Measurements from ENCODE around the gene RFX4. TPM values are rescaled to one million over a fixed set of nuclear protein-coding genes. Genes with fewer than 3 reads are reported as not detected.

RFX4 gene
- polyA plus RNA-seq (2013, experiment 1 of 2), result not detected
- polyA plus RNA-seq (2013, experiment 2 of 2), result not detected

- no peaks in the 10 kb centered on the region for H3K79me1 ChIP-seq (replicated peaks; ENCODE audit: low read length, poor library complexity, severe bottlenecking)
Measured at GRCh38 chr12:106582641-106583230, at the start of gene RFX4. RFX4 (plus strand) TSS chr12:106583004; CDS start chr12:106583321, 317 bp downstream.

DNA sequence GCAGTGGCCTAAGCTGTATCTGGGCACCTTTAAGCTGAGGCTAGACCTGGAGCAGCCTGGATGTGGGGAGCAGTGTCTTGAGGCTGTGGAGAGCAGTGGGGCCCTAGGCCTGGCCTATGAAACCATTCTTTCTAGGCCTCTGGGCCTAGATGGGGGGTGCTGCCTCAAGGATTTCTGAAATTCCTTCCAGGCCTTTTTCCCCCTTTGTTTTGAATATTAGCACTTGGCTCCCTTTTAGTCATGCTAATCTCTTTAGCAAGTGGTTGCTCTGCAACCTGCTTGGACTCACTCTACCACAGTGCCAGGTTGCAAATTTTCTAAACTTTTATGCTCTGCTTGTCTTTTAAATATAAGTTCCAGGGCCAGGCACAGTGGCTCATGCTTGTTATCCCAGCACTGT is 41.6 kb upstream of the RFX4 start:
- Histone ChIP-seq H4K91ac (ENCODE audit: low read length) (no peak overlapping the region), H3K18ac (ENCODE audit: low read depth in 1 of 2, low read length in 2 of 2) (no peak overlapping the region), H2BK5ac (ENCODE audit: low read depth, low read length, poor library complexity, severe bottlenecking) (no peak overlapping the region), H3K23ac (ENCODE audit: low read length in 2 of 2) (no peak overlapping the region), H2AFZ (ENCODE audit: low read depth, low read length) (no peak overlapping the region), H2AK5ac (ENCODE audit: low read length, severe bottlenecking) (no peak overlapping the region), H3K9me3 (ENCODE audit: control insufficient read depth, low read length) (peaks cover 3% of the 10 kb centered on the region), H3K36me3 (ENCODE audit: control insufficient read depth in 1 of 2, insufficient read depth in 2 of 2, low read depth in 1 of 2, low read length in 2 of 2) (no peaks in the 10 kb centered on the region), H3K4me3 (ENCODE audit: insufficient read depth in 1 of 2, low read depth in 1 of 2, low read length in 2 of 2) (no peak overlapping the region), H3K27ac (ENCODE audit: low read length, poor library complexity, severe bottlenecking) (no peak overlapping the region), H3K9ac (ENCODE audit: low read length) (no peak overlapping the region), H3K27me3 (ENCODE audit: control insufficient read depth in 1 of 2, insufficient read depth in 1 of 2, low read length in 2 of 2) (no peaks in the 10 kb centered on the region), H3K4me2 (ENCODE audit: low read length, poor library complexity, severe bottlenecking) (no peak overlapping the region), H3K4ac (ENCODE audit: low read depth in 1 of 2, low read length in 2 of 2) (no peak overlapping the region), H2BK15ac (ENCODE audit: low read depth, poor library complexity, severe bottlenecking) (no peak overlapping the region), H3K79me1 (replicated peaks; ENCODE audit: low read length, poor library complexity, severe bottlenecking) (no peaks in the 10 kb centered on the region), H3K14ac (ENCODE audit: low read length in 2 of 2) (no peak overlapping the region), H4K8ac (ENCODE audit: low read length) (no peak overlapping the region), H2BK12ac (ENCODE audit: low read length in 2 of 2) (no peak overlapping the region), H2BK120ac (ENCODE audit: low read depth, low read length) (no peak overlapping the region), H3K4me1 (ENCODE audit: control insufficient read depth, insufficient read depth, low read depth, low read length) (no peaks in the 10 kb centered on the region)
- DNase-seq, result no peak

More at GRCh38 chr12:106582641-106583230, at the start of gene RFX4:
- H3K9me3 ChIP-seq (ENCODE audit: control insufficient read depth, low read length), result peaks cover 3% of the 10 kb centered on the region
- H3K4me2 ChIP-seq (ENCODE audit: low read length, poor library complexity, severe bottlenecking), result peak within 1 kb of the TSS; percentile 73
- H3K27ac ChIP-seq (ENCODE audit: low read length, poor library complexity, severe bottlenecking), result no peak within 1 kb of the TSS
- no peak within 1 kb of the TSS for H2BK5ac ChIP-seq (ENCODE audit: low read depth, low read length, poor library complexity, severe bottlenecking)
- H3K9ac ChIP-seq (ENCODE audit: low read length), result no peak within 1 kb of the TSS
- no peak within 1 kb of the TSS for H2AK5ac ChIP-seq (ENCODE audit: low read length, severe bottlenecking)
- H3K4me3 ChIP-seq (ENCODE audit: insufficient read depth in 1 of 2, low read depth in 1 of 2, low read length in 2 of 2), result peak within 1 kb of the TSS in 1 of 2 experiments; percentile 72
- H2BK15ac ChIP-seq (ENCODE audit: low read depth, poor library complexity, severe bottlenecking), result no peak within 1 kb of the TSS
- no peak within 1 kb of the TSS for H3K4ac ChIP-seq (ENCODE audit: low read depth in 1 of 2, low read length in 2 of 2)
- no peak within 1 kb of the TSS for H4K8ac ChIP-seq (ENCODE audit: low read length)
- 2% methylated on average over 28 of the region's 29 CpGs for WGBS
- H2BK12ac ChIP-seq (ENCODE audit: low read length in 2 of 2), result no peak within 1 kb of the TSS
- no peak within 1 kb of the TSS for H4K91ac ChIP-seq (ENCODE audit: low read length)
- H3K4me1 ChIP-seq (ENCODE audit: control insufficient read depth, insufficient read depth, low read depth, low read length), result peaks cover 45% of the 10 kb centered on the region
- DNase-seq, result peak; percentile 5
- H3K27me3 ChIP-seq (ENCODE audit: control insufficient read depth in 1 of 2, insufficient read depth in 1 of 2, low read length in 2 of 2), result peaks cover 89 to 97% of the 10 kb centered on the region in 2 experiments
- peaks cover 0 to 5% of the 10 kb centered on the region in 2 experiments for H3K36me3 ChIP-seq (ENCODE audit: control insufficient read depth in 1 of 2, insufficient read depth in 2 of 2, low read depth in 1 of 2, low read length in 2 of 2)
- no peak within 1 kb of the TSS for H3K14ac ChIP-seq (ENCODE audit: low read length in 2 of 2)
- no peak within 1 kb of the TSS for H2BK120ac ChIP-seq (ENCODE audit: low read depth, low read length)
- no peak within 1 kb of the TSS for H2AFZ ChIP-seq (ENCODE audit: low read depth, low read length)
- H3K23ac ChIP-seq (ENCODE audit: low read length in 2 of 2), result peak within 1 kb of the TSS in 1 of 2 experiments; percentile 11
- no peak within 1 kb of the TSS for H3K18ac ChIP-seq (ENCODE audit: low read depth in 1 of 2, low read length in 2 of 2)

GRCh38 chr12:106551410-106551809 is 31.4 kb upstream of the RFX4 start:
- Histone ChIP-seq H2BK5ac (ENCODE audit: low read depth, low read length, poor library complexity, severe bottlenecking) (no peak overlapping the region), H3K23ac (ENCODE audit: low read length in 2 of 2) (no peak overlapping the region), H2AFZ (ENCODE audit: low read depth, low read length) (no peak overlapping the region), H3K36me3 (ENCODE audit: control insufficient read depth in 1 of 2, insufficient read depth in 2 of 2, low read depth in 1 of 2, low read length in 2 of 2) (no peaks in the 10 kb centered on the region), H2AK5ac (ENCODE audit: low read length, severe bottlenecking) (no peak overlapping the region), H3K18ac (ENCODE audit: low read depth in 1 of 2, low read length in 2 of 2) (no peak overlapping the region), H3K9ac (ENCODE audit: low read length) (no peak overlapping the region), H3K4me3 (ENCODE audit: insufficient read depth in 1 of 2, low read depth in 1 of 2, low read length in 2 of 2) (no peak overlapping the region), H3K14ac (ENCODE audit: low read length in 2 of 2) (no peak overlapping the region), H3K4me1 (ENCODE audit: control insufficient read depth, insufficient read depth, low read depth, low read length) (no peaks in the 10 kb centered on the region), H2BK120ac (ENCODE audit: low read depth, low read length) (no peak overlapping the region), H3K27me3 (ENCODE audit: control insufficient read depth in 1 of 2, insufficient read depth in 1 of 2, low read length in 2 of 2) (no peaks in the 10 kb centered on the region), H3K79me1 (replicated peaks; ENCODE audit: low read length, poor library complexity, severe bottlenecking) (no peaks in the 10 kb centered on the region), H2BK12ac (ENCODE audit: low read length in 2 of 2) (no peak overlapping the region), H2BK15ac (ENCODE audit: low read depth, poor library complexity, severe bottlenecking) (no peak overlapping the region), H3K9me3 (ENCODE audit: control insufficient read depth, low read length) (peaks cover 3% of the 10 kb centered on the region), H4K91ac (ENCODE audit: low read length) (no peak overlapping the region), H3K27ac (ENCODE audit: low read length, poor library complexity, severe bottlenecking) (no peak overlapping the region), H3K4me2 (ENCODE audit: low read length, poor library complexity, severe bottlenecking) (no peak overlapping the region), H4K8ac (ENCODE audit: low read length) (no peak overlapping the region), H3K4ac (ENCODE audit: low read depth in 1 of 2, low read length in 2 of 2) (no peak overlapping the region)
- DNase-seq, result no peak
- 88% methylated on average over 9 of the region's 9 CpGs for WGBS

GRCh38 chr12:106552228-106552627 is 30.6 kb upstream of the RFX4 start:
- no peak overlapping the region for H2BK120ac ChIP-seq (ENCODE audit: low read depth, low read length)
- no peak overlapping the region for H2AFZ ChIP-seq (ENCODE audit: low read depth, low read length)
- no peak overlapping the region for H2BK15ac ChIP-seq (ENCODE audit: low read depth, poor library complexity, severe bottlenecking)
- no peaks in the 10 kb centered on the region for H3K4me1 ChIP-seq (ENCODE audit: control insufficient read depth, insufficient read depth, low read depth, low read length)
- no peak overlapping the region for H2AK5ac ChIP-seq (ENCODE audit: low read length, severe bottlenecking)
- no peak overlapping the region for H3K4me3 ChIP-seq (ENCODE audit: insufficient read depth in 1 of 2, low read depth in 1 of 2, low read length in 2 of 2)
- H4K91ac ChIP-seq (ENCODE audit: low read length), result no peak overlapping the region
- H3K4me2 ChIP-seq (ENCODE audit: low read length, poor library complexity, severe bottlenecking), result no peak overlapping the region
- no peaks in the 10 kb centered on the region for H3K79me1 ChIP-seq (replicated peaks; ENCODE audit: low read length, poor library complexity, severe bottlenecking)
- no peaks in the 10 kb centered on the region for H3K36me3 ChIP-seq (ENCODE audit: control insufficient read depth in 1 of 2, insufficient read depth in 2 of 2, low read depth in 1 of 2, low read length in 2 of 2)
- H3K23ac ChIP-seq (ENCODE audit: low read length in 2 of 2), result no peak overlapping the region
- peaks cover 0 to 3% of the 10 kb centered on the region in 2 experiments for H3K27me3 ChIP-seq (ENCODE audit: control insufficient read depth in 1 of 2, insufficient read depth in 1 of 2, low read length in 2 of 2)
- no CpG with 5 or more reads among the region's 1 CpG for WGBS
- no peak overlapping the region for H4K8ac ChIP-seq (ENCODE audit: low read length)
- H2BK5ac ChIP-seq (ENCODE audit: low read depth, low read length, poor library complexity, severe bottlenecking), result no peak overlapping the region
- H3K9ac ChIP-seq (ENCODE audit: low read length), result no peak overlapping the region
- H3K4ac ChIP-seq (ENCODE audit: low read depth in 1 of 2, low read length in 2 of 2), result no peak overlapping the region
- H3K9me3 ChIP-seq (ENCODE audit: control insufficient read depth, low read length), result peaks cover 3% of the 10 kb centered on the region
- no peak overlapping the region for H3K18ac ChIP-seq (ENCODE audit: low read depth in 1 of 2, low read length in 2 of 2)
- no peak overlapping the region for H2BK12ac ChIP-seq (ENCODE audit: low read length in 2 of 2)
- no peak for DNase-seq
- H3K27ac ChIP-seq (ENCODE audit: low read length, poor library complexity, severe bottlenecking), result no peak overlapping the region
- no peak overlapping the region for H3K14ac ChIP-seq (ENCODE audit: low read length in 2 of 2)

Measured in mesenchymal stem cell (in vitro differentiated cells and primary cell).